T-cell (primary cell): ENCODE results near the gene COL26A1. TPM values are rescaled to one million over a fixed set of nuclear protein-coding genes. Genes with fewer than 3 reads are reported as not detected.
"Not testable (repeated sequence)": the region's sequence is repeated elsewhere in the genome, so short reads cannot be mapped to it uniquely, and the experiment has no call there.

Experiments
- ATAC-seq, 4 experiments: fragments of 200-7000 bp in 3 of 4; fragments of 150-1000 bp in 1 of 4; cut with Tn5 transposase; replicated peaks in 1 of 4; 1 replicate in 3 of 4; 2 replicates in 1 of 4; pipeline ENCODE4 v1.10.0; 2021; ENCODE audit warnings: moderate library complexity in 3 of 4, mild to moderate bottlenecking in 2 of 4, moderate number of reproducible peaks in 1 of 4
- CTCF ChIA-PET, 2 donors: fragments of 300-600 bp; sonication (Branson Sonifier 250); formaldehyde crosslinking; loops; one replicate each; lab custom pipeline; 2022; ENCODE audit warnings: antibody characterized with exemption in 2 of 2; lab: Charles Lee
- POLR2A ChIA-PET, 2 donors: fragments of 300-600 bp; sonication (Branson Sonifier 250); formaldehyde crosslinking; loops; one replicate each; lab custom pipeline; 2022; ENCODE audit warnings: antibody characterized with exemption in 2 of 2; lab: Charles Lee
- DNase-seq, 35 experiments: peaks; one replicate each; pipeline versions ENCODE4 v3.0.0 to v3.0.0-alpha.2; 2013 to 2023
- H3K27ac ChIP-seq: one replicate; pipeline ENCODE4 v1.5.1; 2013; ENCODE audit warnings: low read length
- H3K27me3 ChIP-seq, 2 experiments: replicated peaks in 1 of 2; 1 replicate in 1 of 2; 2 replicates in 1 of 2; pipeline versions ENCODE4 v1.6.1 to v1.7.0; 2013; ENCODE audit warnings: low read length in 1 of 2, mixed read lengths in 1 of 2; ENCODE audit not compliant: control insufficient read depth in 2 of 2, insufficient read depth in 2 of 2; ENCODE audit errors: extremely low read depth in 1 of 2
- H3K36me3 ChIP-seq, 2 donors: 1 replicate in 1 of 2; 2 replicates in 1 of 2; pipeline versions ENCODE4 v1.6.1 to v1.7.0; 2013; ENCODE audit warnings: low read length in 1 of 2; ENCODE audit not compliant: control insufficient read depth in 2 of 2, insufficient read depth in 1 of 2; ENCODE audit errors: extremely low read depth in 1 of 2
- H3K4me1 ChIP-seq, 2 experiments: 1 replicate in 1 of 2; 2 replicates in 1 of 2; pipeline versions ENCODE4 v1.6.1 to v1.7.0; 2013; ENCODE audit warnings: low read length in 2 of 2, mixed read lengths in 1 of 2; ENCODE audit not compliant: insufficient read depth in 2 of 2, control insufficient read depth in 1 of 2; ENCODE audit errors: extremely low read depth in 1 of 2
- H3K4me3 ChIP-seq, 2 donors: 1 replicate in 1 of 2; 2 replicates in 1 of 2; pipeline versions ENCODE4 v1.5.1 to v1.7.0; 2013; ENCODE audit warnings: mild to moderate bottlenecking in 2 of 2, low read length in 1 of 2, moderate library complexity in 1 of 2; ENCODE audit not compliant: control insufficient read depth in 1 of 2; ENCODE audit errors: extremely low read depth in 1 of 2
- H3K9me3 ChIP-seq: 2 replicates; pipeline ENCODE4 v1.7.0; 2013
- H3K27ac Mint-ChIP-seq, 2 donors: one replicate each; pipeline ENCODE4 v1.8.0; 2020 to 2021; ENCODE audit warnings: mild to moderate bottlenecking in 2 of 2, mixed read lengths in 2 of 2
- H3K27me3 Mint-ChIP-seq, 2 donors: one replicate each; pipeline ENCODE4 v1.8.0; 2021 to 2022; ENCODE audit warnings: mixed read lengths in 2 of 2
- H3K36me3 Mint-ChIP-seq: one replicate; pipeline ENCODE4 v1.8.0; 2021; ENCODE audit warnings: mixed read lengths
- H3K4me1 Mint-ChIP-seq, 3 donors: one replicate each; pipeline ENCODE4 v1.8.0; 2020 to 2022; ENCODE audit warnings: mixed read lengths in 3 of 3, mild to moderate bottlenecking in 1 of 3
- H3K4me3 Mint-ChIP-seq, 3 donors: one replicate each; pipeline ENCODE4 v1.8.0; 2020 to 2022; ENCODE audit warnings: mild to moderate bottlenecking in 3 of 3, mixed read lengths in 3 of 3, moderate library complexity in 3 of 3
- H3K9me3 Mint-ChIP-seq, 3 donors: one replicate each; pipeline ENCODE4 v1.8.0; 2020 to 2022; ENCODE audit warnings: mixed read lengths in 3 of 3
- WGBS: methylation state at CpG from one replicate; pipeline ENCODE4 v1.1.5; 2013; ENCODE audit warnings: missing lambda C conversion rate; ENCODE audit not compliant: insufficient coverage; 5-methylcytosine and 5-hydroxymethylcytosine counted together
- total RNA-seq, 35 experiments: library from RNA in 6 of 35; stranded (reverse) in 6 of 35; fragments of 120-200 nt in 1 of 35; gene quantifications; one replicate each; pipeline versions ENCODE4 v1.2.1 to v1.2.4 and lab custom pipeline; 2013 to 2026

COL26A1 gene
- total RNA-seq, 5 donors from 2014 or later (not counting 1 experiment from before 2014, with no cell fraction given) = 0.09 TPM; not detected in 4

DNA sequence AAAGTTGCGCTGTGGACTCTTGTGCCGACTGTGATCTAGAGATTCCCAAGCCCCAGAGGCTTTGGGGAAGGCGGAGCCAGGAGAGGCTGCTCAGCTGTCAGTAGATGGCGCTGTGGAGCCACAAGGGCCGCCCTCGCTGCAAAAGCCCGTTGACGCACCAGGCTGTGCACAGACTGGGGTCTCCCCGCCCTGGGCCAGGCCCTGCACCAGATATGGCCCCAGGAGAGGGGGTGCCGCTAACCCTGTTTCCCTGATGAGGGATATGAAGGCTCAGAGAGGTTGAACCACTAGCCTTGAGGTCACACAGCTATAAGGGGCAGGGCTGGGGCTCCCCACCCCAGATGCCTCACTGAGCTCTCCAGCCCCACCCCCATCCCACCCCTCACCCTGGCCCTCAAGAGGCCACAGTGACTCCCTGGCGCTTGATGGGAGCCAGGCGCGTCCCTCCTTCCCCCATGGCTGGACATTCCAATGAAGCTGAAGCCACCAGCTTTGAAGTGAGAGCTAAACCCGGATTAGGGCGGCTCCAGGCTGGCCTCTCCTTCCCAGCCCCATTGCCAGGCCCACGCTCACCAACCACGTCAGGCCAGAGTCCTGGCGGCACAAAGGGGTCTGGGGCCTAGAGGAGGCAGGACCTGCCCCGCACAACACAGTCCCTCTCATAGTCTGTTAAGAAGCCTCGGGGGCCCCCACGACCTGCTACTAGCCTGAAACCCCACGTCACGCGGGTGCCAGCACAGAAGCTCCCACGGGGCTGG is 240.0 kb downstream of the COL26A1 start:
- peaks cover 0 to 12% of the 10 kb centered on the region in 2 experiments for H3K27me3 ChIP-seq
- H3K4me3 ChIP-seq = no peak overlapping the region
- Mint-ChIP-seq H3K36me3 (no peaks in the 10 kb centered on the region), H3K9me3 (no peaks in the 10 kb centered on the region), H3K4me3 (no peak overlapping the region), H3K27me3 (peaks cover 0 to 3% of the 10 kb centered on the region in 2 donors), H3K4me1 (no peaks in the 10 kb centered on the region), H3K27ac (no peak overlapping the region)
- H3K9me3 ChIP-seq = no peaks in the 10 kb centered on the region
- ChIA-PET CTCF (interaction anchor here (0.6 to 2.2 kb wide), 7 partner anchors 28 to 866 kb away, joined by 3 to 20 read pairs (median 4); no protein-coding TSS in a partner anchor), POLR2A (interaction anchor here in 1 of 2 donors (0.6 kb wide), 1 partner anchor 295 kb away, joined by 4 read pairs; no protein-coding TSS in a partner anchor)
- DNase-seq = peak in 34 of 35 experiments; percentile 22 to 80 (median 57)
- H3K4me1 ChIP-seq = peaks cover 0 to 7% of the 10 kb centered on the region in 2 experiments
- WGBS = 56% methylated on average over 23 of the region's 25 CpGs
- H3K27ac ChIP-seq = no peak overlapping the region
- no peaks in the 10 kb centered on the region for H3K36me3 ChIP-seq
- peak; percentile 65 to 76 (median 67) for ATAC-seq

DNA sequence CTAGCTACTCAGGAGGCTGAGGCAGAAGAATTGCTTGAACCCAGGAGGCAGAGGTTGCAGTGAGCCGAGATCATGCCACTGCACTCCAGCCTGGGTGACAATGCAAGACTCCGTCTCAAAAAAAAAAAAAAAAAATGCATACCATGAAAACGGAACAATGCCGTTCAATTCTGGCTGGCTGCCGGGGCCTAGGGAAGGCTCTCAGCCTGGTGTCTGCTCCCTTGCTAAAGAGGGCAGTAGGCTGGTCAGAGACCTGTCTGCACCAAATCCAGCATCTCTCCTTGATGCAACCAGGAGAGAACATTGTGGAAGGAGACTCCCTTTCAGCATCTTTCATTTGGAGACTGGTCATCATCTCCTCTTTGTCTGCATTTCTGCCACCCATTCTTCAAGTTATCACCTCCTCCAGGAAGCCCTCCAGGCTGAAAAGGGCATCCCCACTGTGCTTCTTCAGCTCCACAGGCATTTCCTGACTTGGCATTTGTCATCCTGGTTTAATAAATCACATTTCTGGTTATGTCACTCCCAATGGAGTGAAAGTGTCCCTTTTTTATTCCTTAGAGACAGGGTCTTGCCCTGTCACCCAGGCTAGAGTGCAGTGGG is 241.8 kb downstream of the COL26A1 start:
- ChIA-PET POLR2A (interaction anchor here in 1 of 2 donors (0.6 kb wide), 1 partner anchor 338 kb away, joined by 5 read pairs; no protein-coding TSS in a partner anchor), CTCF (interaction anchor here (0.6 to 2.2 kb wide), 7 partner anchors 66 to 667 kb away, joined by 3 to 20 read pairs (median 4); no protein-coding TSS in a partner anchor)
- Mint-ChIP-seq H3K9me3 (no peaks in the 10 kb centered on the region), H3K36me3 (no peaks in the 10 kb centered on the region), H3K27ac (no peak overlapping the region), H3K4me3 (no peak overlapping the region), H3K27me3 (peaks cover 0 to 5% of the 10 kb centered on the region in 2 donors), H3K4me1 (no peaks in the 10 kb centered on the region)
- no peak for ATAC-seq
- 74% methylated on average over 4 of the region's 5 CpGs for WGBS
- no peak for DNase-seq
- H3K36me3 ChIP-seq = no peaks in the 10 kb centered on the region
- H3K4me3 ChIP-seq = no peak overlapping the region
- H3K4me1 ChIP-seq = peaks cover 0 to 7% of the 10 kb centered on the region in 2 experiments
- no peaks in the 10 kb centered on the region for H3K9me3 ChIP-seq
- H3K27ac ChIP-seq = no peak overlapping the region
- H3K27me3 ChIP-seq = peaks cover 0 to 17% of the 10 kb centered on the region in 2 experiments

- CTCF ChIA-PET = interaction anchor here in 1 of 2 donors (0.6 kb wide), 4 partner anchors 66 to 590 kb away, joined by 3 to 4 read pairs (median 4); no protein-coding TSS in a partner anchor
- H3K4me3 Mint-ChIP-seq = not testable (repeated sequence)
Measured at GRCh38 chr7:101604934-101605332, 242.3 kb downstream of the COL26A1 start.

GRCh38 chr7:101605611-101606497 is 243.2 kb downstream of the COL26A1 start:
- ChIA-PET POLR2A (no interaction called here), CTCF (no interaction called here)
- Histone ChIP-seq H3K4me1 (peaks cover 0 to 7% of the 10 kb centered on the region in 2 experiments), H3K4me3 (no peak overlapping the region), H3K27ac (no peak overlapping the region), H3K9me3 (no peaks in the 10 kb centered on the region), H3K27me3 (peaks cover 0 to 17% of the 10 kb centered on the region in 2 experiments), H3K36me3 (no peaks in the 10 kb centered on the region)
- H3K4me1 Mint-ChIP-seq = no peaks in the 10 kb centered on the region
- WGBS = 90% methylated on average over 26 of the region's 26 CpGs
- DNase-seq (no peak), ATAC-seq (no peak)
- H3K4me3 Mint-ChIP-seq = no peak overlapping the region
- H3K27ac Mint-ChIP-seq = no peak overlapping the region
- no peaks in the 10 kb centered on the region for H3K9me3 Mint-ChIP-seq
- H3K36me3 Mint-ChIP-seq = no peaks in the 10 kb centered on the region
- peaks cover 0 to 9% of the 10 kb centered on the region in 2 donors for H3K27me3 Mint-ChIP-seq

More at GRCh38 chr7:101604934-101605332, 242.3 kb downstream of the COL26A1 start:
- 86% methylated on average over 1 of the region's 2 CpGs for WGBS
- H3K27ac Mint-ChIP-seq, H3K4me1 ChIP-seq, DNase-seq, H3K27me3 Mint-ChIP-seq, ATAC-seq, H3K36me3 ChIP-seq, POLR2A ChIA-PET, H3K36me3 Mint-ChIP-seq, H3K4me3 ChIP-seq, H3K9me3 Mint-ChIP-seq, H3K9me3 ChIP-seq, H3K27ac ChIP-seq, H3K4me1 Mint-ChIP-seq: not testable (repeated sequence)
- peaks cover 0 to 17% of the 10 kb centered on the region in 2 experiments for H3K27me3 ChIP-seq

DNA sequence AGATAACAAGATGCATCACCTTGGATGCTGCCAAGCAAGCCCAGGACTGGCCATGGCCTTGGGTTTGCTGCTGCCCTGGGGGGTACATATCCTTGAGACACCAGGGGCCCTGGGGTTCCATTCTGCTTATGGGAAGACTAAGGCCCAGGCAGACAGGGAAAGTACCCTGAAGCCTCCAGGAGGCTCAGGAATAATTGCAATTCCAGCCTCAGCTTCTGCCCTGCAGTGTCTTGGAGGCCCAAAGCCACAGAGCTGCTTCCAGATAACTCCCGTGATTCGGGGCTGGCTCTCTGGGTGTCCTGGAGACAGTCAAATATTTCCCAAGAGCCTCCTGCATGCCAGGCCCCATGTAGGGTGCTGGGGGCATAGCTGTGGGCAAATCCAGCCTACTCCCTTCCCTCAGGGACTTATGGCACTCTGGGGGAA is 243.8 kb downstream of the COL26A1 start:
- H3K27ac Mint-ChIP-seq = no peak overlapping the region
- peaks cover 0 to 9% of the 10 kb centered on the region in 2 donors for H3K27me3 Mint-ChIP-seq
- POLR2A ChIA-PET = no interaction called here
- no peak overlapping the region for H3K27ac ChIP-seq
- H3K9me3 ChIP-seq = no peaks in the 10 kb centered on the region
- ATAC-seq (no peak), DNase-seq (no peak)
- no peaks in the 10 kb centered on the region for H3K36me3 Mint-ChIP-seq
- no peaks in the 10 kb centered on the region for H3K4me1 Mint-ChIP-seq
- H3K9me3 Mint-ChIP-seq = no peaks in the 10 kb centered on the region
- H3K27me3 ChIP-seq = peaks cover 0 to 17% of the 10 kb centered on the region in 2 experiments
- CTCF ChIA-PET = interaction anchor here in 1 of 2 donors (0.6 kb wide), 1 partner anchor 9 kb away, joined by 6 read pairs; no protein-coding TSS in a partner anchor
- peaks cover 0 to 7% of the 10 kb centered on the region in 2 experiments for H3K4me1 ChIP-seq
- H3K4me3 Mint-ChIP-seq = no peak overlapping the region
- H3K4me3 ChIP-seq = no peak overlapping the region
- WGBS = 100% methylated on average over 2 of the region's 2 CpGs
- H3K36me3 ChIP-seq = no peaks in the 10 kb centered on the region
